Gastroesophageal sphincter (tissue), 4 donors: ENCODE results near the gene NTSR1. TPM values are rescaled to one million over a fixed set of nuclear protein-coding genes. Genes with fewer than 3 reads are reported as not detected.

ENCODE experiments used
- ATAC-seq: fragments of 150-250 bp; one replicate; pipeline ENCODE4 v1.9.1; 2016; ENCODE audit warnings: mild to moderate bottlenecking, moderate library complexity
- H3K27ac ChIP-seq, 4 donors: fragments of 200-600 bp; sonication (generic) in 3 of 4; 1 replicate in 3 of 4; 2 replicates in 1 of 4; pipeline ENCODE4 v1.5.1; 2016 to 2019
- H3K27me3 ChIP-seq: fragments of 200-600 bp; sonication (generic); one replicate; pipeline ENCODE4 v1.5.1; 2019
- H3K36me3 ChIP-seq, 2 donors: fragments of 200-600 bp; sonication (generic); one replicate each; pipeline ENCODE4 v1.5.1; 2019; ENCODE audit warnings: control low read depth in 1 of 2
- H3K4me1 ChIP-seq, 3 donors: fragments of 200-600 bp; sonication (generic); 1 replicate in 2 of 3; 2 replicates in 1 of 3; pipeline ENCODE4 v1.5.1; 2016 to 2019; ENCODE audit warnings: control low read depth in 2 of 3
- H3K4me3 ChIP-seq, 2 donors: fragments of 200-600 bp; sonication (generic); one replicate each; pipeline ENCODE4 v1.5.1; 2019; ENCODE audit warnings: mild to moderate bottlenecking in 1 of 2, moderate library complexity in 1 of 2
- H3K9me3 ChIP-seq, 3 donors: fragments of 200-600 bp; sonication (generic); one replicate each; pipeline ENCODE4 v1.5.1; 2017 to 2019; ENCODE audit warnings: control low read depth in 2 of 3
- EP300 ChIP-seq: sonication (generic); formaldehyde crosslinking; IDR thresholded peaks from one replicate; pipeline ENCODE4 v1.6.1; 2017; ENCODE audit warnings: antibody characterized with exemption, mild to moderate bottlenecking
- POLR2A ChIP-seq, 2 donors: fragments of 450-650 bp; IDR thresholded peaks; one replicate each; pipeline ENCODE4 v1.6.1; 2017; ENCODE audit warnings: antibody characterized with exemption in 2 of 2, mild to moderate bottlenecking in 2 of 2, moderate library complexity in 1 of 2
- POLR2AphosphoS5 ChIP-seq: sonication (generic); formaldehyde crosslinking; IDR thresholded peaks from one replicate; pipeline ENCODE4 v1.6.1; 2017; ENCODE audit warnings: antibody characterized with exemption
- WGBS, 2 donors: methylation state at CpG; one replicate each; pipeline ENCODE4 v1.1.5; 2018; ENCODE audit warnings: low coverage in 1 of 2; 5-methylcytosine and 5-hydroxymethylcytosine counted together
- total RNA-seq, 4 donors: library from RNA; depleted of rRNA; stranded (reverse); fragments of >200 nt; gene quantifications; one replicate each; pipeline ENCODE4 v1.1.0, GENCODE V29; 2016
- TF ChIP-seq, protein P1 (sequence below), 4 experiments: fragments of 200-600 bp in 2 of 4; fragments of 450-650 bp in 2 of 4; sonication (generic) in 1 of 4; IDR thresholded peaks; one replicate each; pipeline ENCODE4 v1.5.1; 2017 to 2019; ENCODE audit warnings: antibody characterized with exemption in 4 of 4, mild to moderate bottlenecking in 2 of 4, moderate library complexity in 2 of 4

The NTSR1 gene
- total RNA-seq, 4 donors from 2014 or later = 0.13 to 0.85 (median 0.19) TPM

DNA sequence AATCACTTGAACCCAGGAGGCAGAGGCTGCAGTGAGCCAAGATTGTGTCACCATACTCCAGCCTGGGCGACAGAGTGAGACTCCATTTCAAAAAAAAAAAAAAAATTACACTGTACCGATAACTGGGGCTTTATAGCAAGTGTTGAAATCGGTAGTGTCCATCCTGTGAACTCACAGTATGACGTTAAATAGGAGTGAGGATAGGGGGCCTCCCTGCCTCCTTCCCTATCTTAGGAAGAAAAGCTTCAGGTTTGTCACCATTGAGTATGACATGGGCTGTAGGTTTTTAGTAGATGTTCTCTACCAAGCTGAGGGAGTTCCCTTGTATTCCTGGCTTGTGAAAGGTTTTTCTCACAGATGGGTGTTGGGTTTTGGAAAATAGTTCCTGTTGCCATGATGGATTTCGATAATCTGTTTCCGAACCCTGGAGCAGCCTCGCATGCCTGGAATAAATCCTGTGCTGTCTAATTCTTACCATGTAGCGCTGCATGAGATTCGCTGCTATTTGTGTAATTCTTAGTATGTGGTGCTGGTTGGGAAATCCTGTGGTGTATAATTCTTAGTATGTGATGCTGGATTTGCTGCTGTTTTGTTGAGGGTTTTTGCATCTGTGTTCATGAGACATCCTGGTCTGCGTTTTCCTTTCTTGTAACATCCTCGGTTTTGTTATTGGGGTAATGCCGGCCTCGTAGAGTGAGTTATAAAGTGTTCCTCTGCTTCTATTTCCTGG is 23.6 kb downstream of the NTSR1 start:
- Histone ChIP-seq H3K36me3 (no peaks in the 10 kb centered on the region), H3K27me3 (peaks cover 58% of the 10 kb centered on the region), H3K4me3 (no peak overlapping the region), H3K4me1 (no peaks in the 10 kb centered on the region), H3K27ac (no peak overlapping the region), H3K9me3 (no peaks in the 10 kb centered on the region)
- no peak for TF ChIP-seq POLR2A (IDR thresholded peaks at IDR 0.05)
- TF ChIP-seq, protein P1, sequence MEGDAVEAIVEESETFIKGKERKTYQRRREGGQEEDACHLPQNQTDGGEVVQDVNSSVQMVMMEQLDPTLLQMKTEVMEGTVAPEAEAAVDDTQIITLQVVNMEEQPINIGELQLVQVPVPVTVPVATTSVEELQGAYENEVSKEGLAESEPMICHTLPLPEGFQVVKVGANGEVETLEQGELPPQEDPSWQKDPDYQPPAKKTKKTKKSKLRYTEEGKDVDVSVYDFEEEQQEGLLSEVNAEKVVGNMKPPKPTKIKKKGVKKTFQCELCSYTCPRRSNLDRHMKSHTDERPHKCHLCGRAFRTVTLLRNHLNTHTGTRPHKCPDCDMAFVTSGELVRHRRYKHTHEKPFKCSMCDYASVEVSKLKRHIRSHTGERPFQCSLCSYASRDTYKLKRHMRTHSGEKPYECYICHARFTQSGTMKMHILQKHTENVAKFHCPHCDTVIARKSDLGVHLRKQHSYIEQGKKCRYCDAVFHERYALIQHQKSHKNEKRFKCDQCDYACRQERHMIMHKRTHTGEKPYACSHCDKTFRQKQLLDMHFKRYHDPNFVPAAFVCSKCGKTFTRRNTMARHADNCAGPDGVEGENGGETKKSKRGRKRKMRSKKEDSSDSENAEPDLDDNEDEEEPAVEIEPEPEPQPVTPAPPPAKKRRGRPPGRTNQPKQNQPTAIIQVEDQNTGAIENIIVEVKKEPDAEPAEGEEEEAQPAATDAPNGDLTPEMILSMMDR (IDR thresholded peaks at IDR 0.05) = no peak
- TF ChIP-seq EP300 = no peak
- no peak for ATAC-seq
- 84 to 90% methylated on average over 12 to 13 of the region's 13 CpGs for WGBS, 2 donors

DNA sequence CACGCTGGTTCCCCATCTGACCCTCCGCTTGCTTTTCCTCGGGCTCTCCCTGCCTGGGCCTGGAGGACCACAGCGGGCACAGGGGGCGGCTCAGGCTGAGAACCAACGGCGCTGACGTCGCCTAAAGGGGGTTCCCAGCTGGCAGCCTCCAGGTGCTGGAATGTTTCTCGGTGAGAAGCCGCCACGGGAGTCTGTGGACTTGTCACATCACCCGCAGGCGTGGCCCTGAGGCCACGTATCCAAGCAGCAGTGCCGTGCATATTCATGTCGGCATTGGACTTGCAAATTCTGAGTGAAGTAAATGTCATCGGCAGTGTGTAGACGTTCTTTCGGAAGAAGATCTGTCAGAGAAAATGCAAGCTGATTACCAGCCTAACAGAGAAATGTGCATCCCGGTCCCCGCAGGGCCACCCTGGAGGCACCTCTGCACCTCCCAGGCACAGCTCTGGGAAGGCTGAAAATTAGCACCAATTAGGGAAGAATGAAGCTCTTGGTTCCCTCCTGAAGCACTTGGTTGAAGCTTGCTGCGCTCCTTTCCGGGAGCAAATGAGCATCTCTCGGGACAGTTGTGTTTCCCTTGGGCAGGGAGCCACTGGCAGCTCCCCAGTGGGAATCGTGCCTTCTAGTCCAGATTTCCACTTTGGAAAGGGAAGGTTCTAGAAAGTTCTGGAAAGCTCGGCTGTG is 24.3 kb downstream of the NTSR1 start:
- Histone ChIP-seq H3K9me3 (no peaks in the 10 kb centered on the region), H3K27me3 (peaks cover 58% of the 10 kb centered on the region), H3K36me3 (no peaks in the 10 kb centered on the region), H3K4me3 (no peak overlapping the region), H3K27ac (no peak overlapping the region), H3K4me1 (no peaks in the 10 kb centered on the region)
- no peak for ATAC-seq
- 85% methylated on average over 4 to 11 of the region's 27 CpGs for WGBS, 2 donors
- TF ChIP-seq, protein P1 (IDR thresholded peaks at IDR 0.05) = no peak
- no peak for TF ChIP-seq POLR2A (IDR thresholded peaks at IDR 0.05)
- no peak for TF ChIP-seq POLR2AphosphoS5
- TF ChIP-seq EP300 = no peak

DNA sequence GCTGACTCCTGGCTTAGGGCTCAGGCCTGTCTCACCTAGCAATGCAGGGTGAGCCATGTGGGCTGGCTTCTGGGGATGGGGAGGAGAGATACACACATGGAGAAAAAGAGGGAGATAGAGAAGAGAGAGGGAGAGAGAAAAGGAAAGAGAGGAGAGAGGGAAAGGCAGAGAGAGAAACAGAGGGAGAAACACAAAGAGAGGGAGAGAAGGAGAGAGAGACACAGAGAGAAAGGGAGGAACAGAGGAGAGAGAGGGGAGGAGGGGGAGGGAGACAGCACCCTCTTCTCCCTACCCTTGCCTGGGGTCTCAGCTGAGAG is 24.8 kb downstream of the NTSR1 start:
- TF ChIP-seq POLR2AphosphoS5 (no peak), POLR2A (IDR thresholded peaks at IDR 0.05) (no peak), EP300 (no peak)
- TF ChIP-seq, protein P1 (IDR thresholded peaks at IDR 0.05) = no peak
- ATAC-seq = no peak
- H3K36me3 ChIP-seq = no peaks in the 10 kb centered on the region
- no peaks in the 10 kb centered on the region for H3K4me1 ChIP-seq
- H3K27me3 ChIP-seq = peaks cover 58% of the 10 kb centered on the region
- no peaks in the 10 kb centered on the region for H3K9me3 ChIP-seq
- H3K27ac ChIP-seq = no peak overlapping the region
- no peak overlapping the region for H3K4me3 ChIP-seq

DNA sequence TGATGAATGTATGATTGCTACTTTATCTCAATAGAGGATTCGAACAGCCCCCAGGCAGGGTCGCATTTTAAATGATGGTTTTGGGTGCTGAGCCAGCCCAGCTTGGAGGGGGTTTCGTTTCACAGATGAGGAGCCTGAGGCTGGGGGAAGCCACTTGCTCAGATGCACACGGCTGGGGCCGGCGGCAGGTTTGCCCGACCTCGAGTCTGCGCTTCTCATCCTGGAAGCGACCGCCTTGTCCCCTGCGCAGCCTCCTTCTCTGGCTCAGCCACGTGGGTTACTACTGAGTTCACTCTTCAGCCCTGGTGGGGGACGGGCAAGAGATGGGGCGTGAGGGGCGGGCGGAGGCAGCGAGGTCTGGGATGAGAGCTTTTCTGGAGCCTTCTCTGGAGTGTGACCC is 25.3 kb downstream of the NTSR1 start:
- no peaks in the 10 kb centered on the region for H3K4me1 ChIP-seq
- WGBS, 2 donors = 61 to 67% methylated on average over 9 to 12 of the region's 18 CpGs
- ATAC-seq = no peak
- no peaks in the 10 kb centered on the region for H3K36me3 ChIP-seq
- no peak for TF ChIP-seq POLR2AphosphoS5
- no peak for TF ChIP-seq POLR2A (IDR thresholded peaks at IDR 0.05)
- TF ChIP-seq, protein P1 (IDR thresholded peaks at IDR 0.05) = no peak
- no peak for TF ChIP-seq EP300
- peaks cover 58% of the 10 kb centered on the region for H3K27me3 ChIP-seq
- H3K27ac ChIP-seq = no peak overlapping the region
- H3K4me3 ChIP-seq = no peak overlapping the region
- H3K9me3 ChIP-seq = no peaks in the 10 kb centered on the region

DNA sequence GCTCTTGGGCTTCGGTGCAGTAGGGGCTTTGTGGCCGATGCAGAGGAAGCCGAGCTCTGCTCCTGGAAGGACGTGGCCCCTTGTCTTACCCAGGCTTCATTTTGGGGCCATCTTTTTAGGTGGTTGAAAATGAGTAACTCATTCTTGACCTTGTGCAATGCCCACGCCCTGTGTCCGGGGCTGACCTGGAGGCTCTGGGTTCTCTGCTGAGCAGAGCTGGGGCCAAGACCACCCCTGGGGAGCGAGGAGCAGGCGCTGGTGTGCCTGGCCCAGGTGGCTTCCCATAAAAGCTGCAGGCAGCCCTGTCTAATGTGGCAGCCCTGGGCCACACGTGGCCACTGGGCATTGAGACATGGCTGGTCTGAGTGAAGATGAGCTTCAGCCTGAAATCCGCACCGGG is 25.7 kb downstream of the NTSR1 start:
- Histone ChIP-seq H3K36me3 (no peaks in the 10 kb centered on the region), H3K4me1 (no peaks in the 10 kb centered on the region), H3K27ac (no peak overlapping the region), H3K4me3 (no peak overlapping the region), H3K27me3 (peaks cover 59% of the 10 kb centered on the region), H3K9me3 (no peaks in the 10 kb centered on the region)
- WGBS, 2 donors = 86% methylated on average over 7 of the region's 11 CpGs; no CpG with 5 or more reads in 1 of the 2 donors
- no peak for ATAC-seq
- TF ChIP-seq POLR2AphosphoS5 (no peak), POLR2A (IDR thresholded peaks at IDR 0.05) (no peak), EP300 (no peak)
- TF ChIP-seq, protein P1 (IDR thresholded peaks at IDR 0.05) = no peak
